ENCODE measurements around the gene TMEM87A.

The TMEM87A gene

GRCh38 chr15:42287931-42288330, 14.7 kb upstream of the TMEM87A start:
- Histone ChIP-seq H3K4me1 (ENCODE audit: control insufficient read depth, insufficient read depth, low read length) (no peaks in the 10 kb centered on the region), H3K36me3 (ENCODE audit: control insufficient read depth in 2 of 2, insufficient read depth in 1 of 2, low read length in 2 of 2) (peaks cover 0 to 21% of the 10 kb centered on the region in 2 experiments; a peak in 1 of 3 replicates), H3K27ac (ENCODE audit: extremely low read depth, low read depth, low read length) (no peak overlapping the region), H3K9me3 (ENCODE audit: control insufficient read depth, insufficient read depth, low read depth, low read length) (no peaks in the 10 kb centered on the region), H3K4me3 (ENCODE audit: low read depth, low read length) (no peak overlapping the region)
- TF ChIP-seq ZNF513 (tag by site-specific recombination; IDR thresholded peaks at IDR 0.05) (no peak), SALL2 (tag by site-specific recombination; IDR thresholded peaks at IDR 0.05; ENCODE audit: borderline replicate concordance) (no peak), ZNF341 (tag by site-specific recombination; IDR thresholded peaks at IDR 0.05; ENCODE audit: low read depth) (no peak), ZNF501 (tag by site-specific recombination; IDR thresholded peaks at IDR 0.05) (no peak), ZBTB49 (tag by site-specific recombination; IDR thresholded peaks at IDR 0.05; ENCODE audit: low read depth) (no peak), ZNF214 (tag by site-specific recombination; IDR thresholded peaks at IDR 0.05; ENCODE audit: borderline replicate concordance) (no peak), ZNF555 (tag by site-specific recombination; conservative IDR thresholded peaks at IDR 0.05) (no peak), ZNF692 (tag by site-specific recombination; IDR thresholded peaks at IDR 0.05) (no peak), ZBTB26 (tag by site-specific recombination; optimal IDR thresholded peaks at IDR 0.05) (no peak), ZNF138 (tag by site-specific recombination; IDR thresholded peaks at IDR 0.05; ENCODE audit: borderline replicate concordance) (no peak)
- ChIA-PET POLR2A (no interaction called here), CTCF (no interaction called here)

GRCh38 chr15:42286445-42287029, 13.3 kb upstream of the TMEM87A start:
- ChIA-PET CTCF (interaction anchor here (0.7 kb wide), 1 partner anchor 99 kb away, joined by 3 read pairs; no protein-coding TSS in a partner anchor), POLR2A (no interaction called here)
- H3K36me3 ChIP-seq (ENCODE audit: control insufficient read depth in 2 of 2, insufficient read depth in 1 of 2, low read length in 2 of 2) = peaks cover 0 to 16% of the 10 kb centered on the region in 2 experiments; a peak in 1 of 3 replicates
- H3K27ac ChIP-seq (ENCODE audit: extremely low read depth, low read depth, low read length) = no peak overlapping the region
- no peak overlapping the region for H3K4me3 ChIP-seq (ENCODE audit: low read depth, low read length)
- no peaks in the 10 kb centered on the region for H3K9me3 ChIP-seq (ENCODE audit: control insufficient read depth, insufficient read depth, low read depth, low read length)
- H3K4me1 ChIP-seq (ENCODE audit: control insufficient read depth, insufficient read depth, low read length) = no peaks in the 10 kb centered on the region
- TF ChIP-seq ZNF518A (tag by site-specific recombination; conservative IDR thresholded peaks at IDR 0.05; ENCODE audit: low read depth) (no peak), ZNF776 (tag by site-specific recombination; IDR thresholded peaks at IDR 0.05; ENCODE audit: borderline replicate concordance) (no peak), ZNF600 (tag by site-specific recombination; IDR thresholded peaks at IDR 0.05) (no peak), OSR2 (tag by site-specific recombination; IDR thresholded peaks at IDR 0.05) (no peak), PRDM1 (tag by site-specific recombination; IDR thresholded peaks at IDR 0.05) (no peak), ZNF350 (tag by site-specific recombination; IDR thresholded peaks at IDR 0.05) (no peak), TCF7L2 (IDR thresholded peaks at IDR 0.05; ENCODE audit: borderline replicate concordance, low read depth, low read length) (no peak), YY2 (tag by site-specific recombination; IDR thresholded peaks at IDR 0.05) (no peak), ZBTB11 (tag by site-specific recombination; conservative IDR thresholded peaks at IDR 0.05; ENCODE audit: low read depth) (no peak)

Measured in HEK293 (cell line).